GM12878 (cell line): ENCODE measurements around the gene C17orf78. TPM values are rescaled to one million over a fixed set of nuclear protein-coding genes. Genes with fewer than 3 reads are reported as not detected.
"Not testable (repeated sequence)": the region's sequence is repeated elsewhere in the genome, so short reads cannot be mapped to it uniquely, and the experiment has no call there.

Source experiments
- ATAC-seq: fragments of 200-7000 bp; cut with Tn5 transposase; 3 replicates; pipeline ENCODE4 v1.9.1; 2020; ENCODE audit warnings: mild to moderate bottlenecking, moderate library complexity
- BruUV-seq: library from RNA; stranded (reverse); fragments of 400-500 nt; replicated peaks from 2 replicates; lab custom pipeline; 2021; lab: Mats Ljungman, UMichigan
- CTCF ChIA-PET: fragments of 300-600 bp; sonication (Branson Sonifier 250); formaldehyde crosslinking; extraction: SDS; loops from one replicate; lab custom pipeline; 2021; ENCODE audit warnings: inconsistent platforms; lab: Yijun Ruan, JAX
- POLR2A ChIA-PET: fragments of 350-600 bp; formaldehyde crosslinking; extraction: SDS; loops from one replicate; lab custom pipeline; 2021; ENCODE audit warnings: inconsistent platforms; lab: Charles Lee
- RAD21 ChIA-PET: fragments of 300-600 bp; sonication (Branson Sonifier 250); formaldehyde crosslinking; loops from one replicate; lab custom pipeline; 2023; ENCODE audit warnings: antibody characterized with exemption; ENCODE audit not compliant: unreplicated experiment; lab: Charles Lee
- SMC1A ChIA-PET: fragments of 300-600 bp; sonication (Branson Sonifier 250); formaldehyde crosslinking; loops from one replicate; lab custom pipeline; 2023; ENCODE audit not compliant: unreplicated experiment, uncharacterized antibody; lab: Charles Lee
- DNase-seq: peaks from one replicate; pipeline ENCODE4 v3.0.0-alpha.2; 2011; ENCODE audit warnings: low read depth, low spot score
- FAIRE-seq: peaks from 3 replicates; lab custom pipeline; 2011; peaks lifted over from hg19 to GRCh38; lab: Jason Lieb, UNC
- H2AFZ ChIP-seq: 2 replicates; pipeline ENCODE4 v1.6.0; 2011; ENCODE audit warnings: low read depth, low read length, control low read depth; ENCODE audit not compliant: control insufficient read depth
- H3K27ac ChIP-seq: 2 replicates; pipeline ENCODE4 v1.5.1; 2011; ENCODE audit warnings: control low read depth; ENCODE audit not compliant: control insufficient read depth, insufficient read depth
- H3K27me3 ChIP-seq, 2 experiments: replicated peaks in 1 of 2; 2 replicates each; pipeline versions ENCODE4 v1.6.0 to v1.6.1; 2011; ENCODE audit warnings: low read length in 1 of 2; ENCODE audit not compliant: control insufficient read depth in 2 of 2, insufficient read depth in 2 of 2
- H3K36me3 ChIP-seq, 2 experiments: 2 replicates each; pipeline ENCODE4 v1.5.1; 2011; ENCODE audit warnings: low read length in 1 of 2; ENCODE audit not compliant: control insufficient read depth in 2 of 2, insufficient read depth in 2 of 2
- H3K4me1 ChIP-seq: 2 replicates; pipeline ENCODE4 v1.6.1; 2011; ENCODE audit warnings: mild to moderate bottlenecking, low read length, moderate library complexity, mixed read lengths; ENCODE audit not compliant: control insufficient read depth, insufficient read depth
- H3K4me2 ChIP-seq: 2 replicates; pipeline ENCODE4 v1.6.0; 2011; ENCODE audit warnings: control low read depth; ENCODE audit not compliant: control insufficient read depth, insufficient read depth
- H3K4me3 ChIP-seq: fragments of 200-600 bp; sonication (generic); 2 replicates; pipeline ENCODE4 v1.5.1; 2016
- H3K79me2 ChIP-seq: 2 replicates; pipeline ENCODE4 v1.6.0; 2011; ENCODE audit warnings: low read length; ENCODE audit not compliant: control insufficient read depth, insufficient read depth
- H3K9ac ChIP-seq: 2 replicates; pipeline ENCODE4 v1.8.0; 2011; ENCODE audit warnings: low read length, control low read depth, mixed read lengths; ENCODE audit not compliant: control insufficient read depth, insufficient read depth
- H3K9me3 ChIP-seq: replicated peaks from 3 replicates; pipeline ENCODE4 v1.5.1; 2011; ENCODE audit warnings: mild to moderate bottlenecking, low read length; ENCODE audit not compliant: control insufficient read depth, insufficient read depth
- H4K20me1 ChIP-seq: 2 replicates; pipeline ENCODE4 v1.6.0; 2011; ENCODE audit not compliant: control insufficient read depth, insufficient read depth
- BCL11A ChIP-seq: IDR thresholded peaks from 2 replicates; pipeline ENCODE4 v1.6.1; 2011; ENCODE audit warnings: low read depth, low read length
- EP300 ChIP-seq, 2 experiments: fragments of 150-350 bp in 1 of 2; IDR thresholded peaks; 2 replicates each; pipeline ENCODE4 v1.6.1; 2011 to 2012; ENCODE audit warnings: low read depth in 2 of 2, low read length in 2 of 2, borderline replicate concordance in 1 of 2, improper control_type of control experiment in 1 of 2, inconsistent platforms in 1 of 2; ENCODE audit not compliant: control insufficient read depth in 1 of 2
- IKZF2 ChIP-seq, 2 experiments: fragments of 450-650 bp; IDR thresholded peaks; 2 replicates each; pipeline ENCODE4 v1.6.1; 2017; ENCODE audit warnings: mild to moderate bottlenecking in 2 of 2, moderate library complexity in 2 of 2
- MEF2B ChIP-seq: fragments of 450-650 bp; IDR thresholded peaks from 2 replicates; pipeline ENCODE4 v1.6.1; 2018; ENCODE audit warnings: mild to moderate bottlenecking, moderate library complexity; ENCODE audit not compliant: partially characterized antibody, poor library complexity, severe bottlenecking
- NFIC ChIP-seq: IDR thresholded peaks from 2 replicates; pipeline ENCODE4 v1.6.1; 2012; ENCODE audit warnings: low read depth, mild to moderate bottlenecking, inconsistent platforms, low read length, moderate library complexity
- ZNF217 ChIP-seq: fragments of 450-650 bp; IDR thresholded peaks from 2 replicates; pipeline ENCODE4 v1.6.1; 2017; ENCODE audit warnings: antibody characterized with exemption, mild to moderate bottlenecking
- WGBS: methylation state at CpG from one replicate; pipeline ENCODE4 v1.1.6; 2016; ENCODE audit warnings: low lambda C conversion rate; ENCODE audit not compliant: insufficient replicate concordance, insufficient coverage; ENCODE audit errors: missing lambda C conversion rate; 5-methylcytosine and 5-hydroxymethylcytosine counted together
- in situ Hi-C: fragments of 300-500 bp; cut with MboI; formaldehyde crosslinking; loops from 9 replicates; pipeline ENCODE4 v1.14.3; 2018; ENCODE audit warnings: mixed read lengths
- intact Hi-C: fragments of 100-400 bp; cut with micrococcal nuclease; formaldehyde crosslinking; loops from one replicate; pipeline ENCODE4 v1.14.2; 2022; ENCODE audit not compliant: unreplicated experiment
- polyA plus RNA-seq, 11 experiments: library from polyadenylated mRNA; depleted of rRNA in 4 of 11; unstranded in 6 of 11; stranded (reverse) in 5 of 11; fragments of >200 nt; fragmentation: Nextera tagmentation in 4 of 11; fragmentation: Illumina TruSeq in 1 of 11; extraction: Ambion mirVana in 4 of 11; extraction: Trizol in 1 of 11; gene quantifications; 1 replicate in 1 of 11; 2 replicates in 10 of 11; pipeline versions ENCODE4 v1.2.1 to v1.2.3, GENCODE V29; 2011 to 2016; ENCODE audit warnings: inconsistent platforms in 2 of 11, missing spikeins in 2 of 11, low read depth in 1 of 11
- total RNA-seq, 4 experiments: library from RNA; depleted of rRNA in 3 of 4; stranded (reverse); fragments of >200 nt in 3 of 4; fragmentation: Illumina TruSeq in 1 of 4; extraction: Trizol in 1 of 4; gene quantifications; 2 replicates each; pipeline versions ENCODE4 v1.2.1 to v1.2.3, GENCODE V29; 2013 to 2021
- TF ChIP-seq, protein P1 (sequence below): fragments of 450-650 bp; IDR thresholded peaks from 2 replicates; pipeline ENCODE4 v1.6.1; 2017; ENCODE audit warnings: mild to moderate bottlenecking, moderate library complexity
- TF ChIP-seq, protein P2 (sequence below): fragments of 450-650 bp; IDR thresholded peaks from 2 replicates; pipeline ENCODE4 v1.6.1; 2016; ENCODE audit warnings: mild to moderate bottlenecking
- TF ChIP-seq, protein P3 (sequence below): fragments of 450-650 bp; IDR thresholded peaks from 2 replicates; pipeline ENCODE4 v1.6.1; 2016; ENCODE audit warnings: mild to moderate bottlenecking
- TF ChIP-seq, protein P4 (sequence below): IDR thresholded peaks from 2 replicates; pipeline ENCODE4 v1.6.1; 2012; ENCODE audit warnings: low read length, inconsistent platforms
- TF ChIP-seq, protein P5 (sequence below): fragments of 450-650 bp; IDR thresholded peaks from 2 replicates; pipeline ENCODE4 v1.6.1; 2017; ENCODE audit warnings: low read depth, mild to moderate bottlenecking, moderate library complexity

C17orf78 gene
- total and polyA plus RNA-seq, 10 of the 15 experiments (the other 5 are each of a cell fraction or from before 2014, with no cell fraction given), result 0.10 TPM; not detected in 9

DNA sequence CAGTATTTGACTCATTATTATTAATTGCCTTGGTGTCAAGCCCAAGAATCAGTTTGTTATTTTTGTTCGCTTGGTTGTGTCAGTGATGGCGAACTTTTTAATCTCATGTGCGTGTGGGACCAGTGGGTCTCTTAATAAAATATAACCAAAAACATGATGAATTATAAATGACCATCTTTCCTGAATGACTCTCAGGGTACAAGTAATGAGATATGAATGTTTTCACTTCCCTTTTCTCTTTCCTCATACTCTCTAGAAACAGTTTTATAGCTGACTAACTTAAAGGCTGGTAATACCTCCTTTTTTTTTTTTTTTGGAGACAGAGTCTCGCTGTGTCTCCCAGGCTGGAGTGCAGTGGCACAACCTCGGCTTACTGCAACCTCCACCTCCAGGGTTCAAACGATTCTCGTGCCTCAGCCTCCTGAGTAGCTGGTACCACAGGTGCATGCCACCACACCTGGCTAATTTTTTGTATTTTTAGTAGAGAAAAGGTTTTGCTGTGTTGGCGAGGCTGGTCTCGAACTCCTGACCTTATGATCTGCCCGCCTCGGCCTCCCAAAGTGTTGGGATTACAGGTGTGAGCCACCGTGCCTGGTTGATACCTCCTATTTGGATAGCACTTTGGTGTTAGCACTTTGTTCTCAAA, 65.7 kb downstream of the C17orf78 start:
- FAIRE-seq, BruUV-seq, DNase-seq, H3K9ac ChIP-seq, H3K4me3 ChIP-seq, H2AFZ ChIP-seq, H3K4me1 ChIP-seq, H4K20me1 ChIP-seq, H3K79me2 ChIP-seq, H3K9me3 ChIP-seq, in situ Hi-C loops, H3K4me2 ChIP-seq, intact Hi-C loops, H3K27me3 ChIP-seq, H3K27ac ChIP-seq: not testable (repeated sequence)
- SMC1A ChIA-PET, result interaction anchor here (0.7 to 2.5 kb wide), 7 partner anchors 8 to 390 kb away, joined by 3 to 18 read pairs (median 4); no protein-coding TSS in a partner anchor
- RAD21 ChIA-PET, result interaction anchor here (0.7 to 1.3 kb wide), 7 partner anchors 11 to 68 kb away, joined by 3 to 5 read pairs (median 4); no protein-coding TSS in a partner anchor
- POLR2A ChIA-PET, result interaction anchor here (0.6 to 1.6 kb wide), 12 partner anchors 8 to 1758 kb away, joined by 3 to 11 read pairs (median 4); partner anchors contain the start of genes ACACA and TADA2A
- WGBS, result 36% methylated on average over 12 of the region's 12 CpGs
- CTCF ChIA-PET, result interaction anchor here (0.7 to 1.5 kb wide), 4 partner anchors 11 to 68 kb away, joined by 3 to 4 read pairs (median 4); no protein-coding TSS in a partner anchor
- peak; percentile 85 for ATAC-seq
- peaks cover 5 to 21% of the 10 kb centered on the region in 2 experiments for H3K36me3 ChIP-seq
- TF ChIP-seq, protein P1, sequence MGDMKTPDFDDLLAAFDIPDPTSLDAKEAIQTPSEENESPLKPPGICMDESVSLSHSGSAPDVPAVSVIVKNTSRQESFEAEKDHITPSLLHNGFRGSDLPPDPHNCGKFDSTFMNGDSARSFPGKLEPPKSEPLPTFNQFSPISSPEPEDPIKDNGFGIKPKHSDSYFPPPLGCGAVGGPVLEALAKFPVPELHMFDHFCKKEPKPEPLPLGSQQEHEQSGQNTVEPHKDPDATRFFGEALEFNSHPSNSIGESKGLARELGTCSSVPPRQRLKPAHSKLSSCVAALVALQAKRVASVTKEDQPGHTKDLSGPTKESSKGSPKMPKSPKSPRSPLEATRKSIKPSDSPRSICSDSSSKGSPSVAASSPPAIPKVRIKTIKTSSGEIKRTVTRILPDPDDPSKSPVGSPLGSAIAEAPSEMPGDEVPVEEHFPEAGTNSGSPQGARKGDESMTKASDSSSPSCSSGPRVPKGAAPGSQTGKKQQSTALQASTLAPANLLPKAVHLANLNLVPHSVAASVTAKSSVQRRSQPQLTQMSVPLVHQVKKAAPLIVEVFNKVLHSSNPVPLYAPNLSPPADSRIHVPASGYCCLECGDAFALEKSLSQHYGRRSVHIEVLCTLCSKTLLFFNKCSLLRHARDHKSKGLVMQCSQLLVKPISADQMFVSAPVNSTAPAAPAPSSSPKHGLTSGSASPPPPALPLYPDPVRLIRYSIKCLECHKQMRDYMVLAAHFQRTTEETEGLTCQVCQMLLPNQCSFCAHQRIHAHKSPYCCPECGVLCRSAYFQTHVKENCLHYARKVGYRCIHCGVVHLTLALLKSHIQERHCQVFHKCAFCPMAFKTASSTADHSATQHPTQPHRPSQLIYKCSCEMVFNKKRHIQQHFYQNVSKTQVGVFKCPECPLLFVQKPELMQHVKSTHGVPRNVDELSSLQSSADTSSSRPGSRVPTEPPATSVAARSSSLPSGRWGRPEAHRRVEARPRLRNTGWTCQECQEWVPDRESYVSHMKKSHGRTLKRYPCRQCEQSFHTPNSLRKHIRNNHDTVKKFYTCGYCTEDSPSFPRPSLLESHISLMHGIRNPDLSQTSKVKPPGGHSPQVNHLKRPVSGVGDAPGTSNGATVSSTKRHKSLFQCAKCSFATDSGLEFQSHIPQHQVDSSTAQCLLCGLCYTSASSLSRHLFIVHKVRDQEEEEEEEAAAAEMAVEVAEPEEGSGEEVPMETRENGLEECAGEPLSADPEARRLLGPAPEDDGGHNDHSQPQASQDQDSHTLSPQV, result peak; percentile 68; the same call in 1 of the 2 replicates
- TF ChIP-seq BCL11A (peak; percentile 42; the same call in 1 of the 2 replicates), MEF2B (peak; percentile 36), EP300 (IDR thresholded peaks at IDR 0.05; ENCODE audit: borderline replicate concordance in 1 of 2, control insufficient read depth in 1 of 2, low read depth in 2 of 2, low read length in 2 of 2) (peak; percentile 61 to 71; a peak in 2 of 4 replicates), NFIC (peak; percentile 24; the same call in 1 of the 2 replicates), IKZF2 (IDR thresholded peaks at IDR 0.05) (peak; percentile 71 to 75; a peak in 3 of 4 replicates), ZNF217 (peak; percentile 80)
- TF ChIP-seq, protein P2, sequence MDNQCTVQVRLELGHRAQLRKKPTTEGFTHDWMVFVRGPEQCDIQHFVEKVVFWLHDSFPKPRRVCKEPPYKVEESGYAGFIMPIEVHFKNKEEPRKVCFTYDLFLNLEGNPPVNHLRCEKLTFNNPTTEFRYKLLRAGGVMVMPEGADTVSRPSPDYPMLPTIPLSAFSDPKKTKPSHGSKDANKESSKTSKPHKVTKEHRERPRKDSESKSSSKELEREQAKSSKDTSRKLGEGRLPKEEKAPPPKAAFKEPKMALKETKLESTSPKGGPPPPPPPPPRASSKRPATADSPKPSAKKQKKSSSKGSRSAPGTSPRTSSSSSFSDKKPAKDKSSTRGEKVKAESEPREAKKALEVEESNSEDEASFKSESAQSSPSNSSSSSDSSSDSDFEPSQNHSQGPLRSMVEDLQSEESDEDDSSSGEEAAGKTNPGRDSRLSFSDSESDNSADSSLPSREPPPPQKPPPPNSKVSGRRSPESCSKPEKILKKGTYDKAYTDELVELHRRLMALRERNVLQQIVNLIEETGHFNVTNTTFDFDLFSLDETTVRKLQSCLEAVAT, result 0 out of 2 replicates have a peak, but pooled peaks have one; percentile 39
- TF ChIP-seq, protein P3, sequence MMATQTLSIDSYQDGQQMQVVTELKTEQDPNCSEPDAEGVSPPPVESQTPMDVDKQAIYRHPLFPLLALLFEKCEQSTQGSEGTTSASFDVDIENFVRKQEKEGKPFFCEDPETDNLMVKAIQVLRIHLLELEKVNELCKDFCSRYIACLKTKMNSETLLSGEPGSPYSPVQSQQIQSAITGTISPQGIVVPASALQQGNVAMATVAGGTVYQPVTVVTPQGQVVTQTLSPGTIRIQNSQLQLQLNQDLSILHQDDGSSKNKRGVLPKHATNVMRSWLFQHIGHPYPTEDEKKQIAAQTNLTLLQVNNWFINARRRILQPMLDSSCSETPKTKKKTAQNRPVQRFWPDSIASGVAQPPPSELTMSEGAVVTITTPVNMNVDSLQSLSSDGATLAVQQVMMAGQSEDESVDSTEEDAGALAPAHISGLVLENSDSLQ, result peak; percentile 18; the same call in 1 of the 2 replicates
- TF ChIP-seq, protein P4, sequence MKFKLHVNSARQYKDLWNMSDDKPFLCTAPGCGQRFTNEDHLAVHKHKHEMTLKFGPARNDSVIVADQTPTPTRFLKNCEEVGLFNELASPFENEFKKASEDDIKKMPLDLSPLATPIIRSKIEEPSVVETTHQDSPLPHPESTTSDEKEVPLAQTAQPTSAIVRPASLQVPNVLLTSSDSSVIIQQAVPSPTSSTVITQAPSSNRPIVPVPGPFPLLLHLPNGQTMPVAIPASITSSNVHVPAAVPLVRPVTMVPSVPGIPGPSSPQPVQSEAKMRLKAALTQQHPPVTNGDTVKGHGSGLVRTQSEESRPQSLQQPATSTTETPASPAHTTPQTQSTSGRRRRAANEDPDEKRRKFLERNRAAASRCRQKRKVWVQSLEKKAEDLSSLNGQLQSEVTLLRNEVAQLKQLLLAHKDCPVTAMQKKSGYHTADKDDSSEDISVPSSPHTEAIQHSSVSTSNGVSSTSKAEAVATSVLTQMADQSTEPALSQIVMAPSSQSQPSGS, result peak; percentile 25; the same call in 1 of the 2 replicates
- TF ChIP-seq, protein P5, sequence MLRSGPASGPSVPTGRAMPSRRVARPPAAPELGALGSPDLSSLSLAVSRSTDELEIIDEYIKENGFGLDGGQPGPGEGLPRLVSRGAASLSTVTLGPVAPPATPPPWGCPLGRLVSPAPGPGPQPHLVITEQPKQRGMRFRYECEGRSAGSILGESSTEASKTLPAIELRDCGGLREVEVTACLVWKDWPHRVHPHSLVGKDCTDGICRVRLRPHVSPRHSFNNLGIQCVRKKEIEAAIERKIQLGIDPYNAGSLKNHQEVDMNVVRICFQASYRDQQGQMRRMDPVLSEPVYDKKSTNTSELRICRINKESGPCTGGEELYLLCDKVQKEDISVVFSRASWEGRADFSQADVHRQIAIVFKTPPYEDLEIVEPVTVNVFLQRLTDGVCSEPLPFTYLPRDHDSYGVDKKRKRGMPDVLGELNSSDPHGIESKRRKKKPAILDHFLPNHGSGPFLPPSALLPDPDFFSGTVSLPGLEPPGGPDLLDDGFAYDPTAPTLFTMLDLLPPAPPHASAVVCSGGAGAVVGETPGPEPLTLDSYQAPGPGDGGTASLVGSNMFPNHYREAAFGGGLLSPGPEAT, result peak; percentile 36; the same call in 1 of the 2 replicates
